C4-2B (cell line): ENCODE measurements around the gene TK2.

Experiments
- CTCF ChIP-seq: fragments of 450-650 bp; conservative IDR thresholded peaks from 2 replicates; pipeline ENCODE4 v1.5.1; 2017; ENCODE audit warnings: mild to moderate bottlenecking
- ZFX ChIP-seq: fragments of 450-650 bp; IDR thresholded peaks from 2 replicates; pipeline ENCODE4 v1.6.1; 2017

- no peak for TF ChIP-seq CTCF
- no peak for TF ChIP-seq ZFX
Observed at GRCh38 chr16:66489818-66490217, 60.1 kb downstream of the TK2 start.
